ENCODE data around the gene EPN1.

EPN1 gene

GRCh38 chr19:55663846-55664536 lies 11.0 kb upstream of the EPN1 start:
- H3K27ac ChIP-seq (ENCODE audit: low read depth, low read length, poor library complexity, severe bottlenecking), result no peak overlapping the region
- no peaks in the 10 kb centered on the region for H3K9me3 ChIP-seq (ENCODE audit: low read length)
- H3K9me2 ChIP-seq (ENCODE audit: low read depth, low read length), result no peaks in the 10 kb centered on the region
- peaks cover 3% of the 10 kb centered on the region for H3K4me1 ChIP-seq (ENCODE audit: insufficient read depth, low read length, severe bottlenecking)
- peaks cover 16% of the 10 kb centered on the region for H3K79me2 ChIP-seq (ENCODE audit: insufficient read depth, low read length)
- H4K20me1 ChIP-seq (ENCODE audit: insufficient read depth, low read length), result no peaks in the 10 kb centered on the region
- no peak overlapping the region for H3K4me3 ChIP-seq (ENCODE audit: low read depth, low read length, poor library complexity, severe bottlenecking)
- peaks cover 98% of the 10 kb centered on the region for H3K36me3 ChIP-seq (ENCODE audit: insufficient read depth, low read length)
- no peak overlapping the region for H3K9ac ChIP-seq (ENCODE audit: low read length)
- TF ChIP-seq CTCF (IDR thresholded peaks at IDR 0.05; ENCODE audit: low read length) (no peak), EZH2 (IDR thresholded peaks at IDR 0.05; ENCODE audit: borderline replicate concordance, low read length) (no peak)
- no peak overlapping the region for H2AFZ ChIP-seq (ENCODE audit: low read length)
- H3K27me3 ChIP-seq (ENCODE audit: insufficient read depth, low read length), result no peaks in the 10 kb centered on the region
- no peak overlapping the region for H3K4me2 ChIP-seq (ENCODE audit: low read length)
- H3F3A ChIP-seq (ENCODE audit: insufficient read depth, low read length), result no peaks in the 10 kb centered on the region

- Histone ChIP-seq H3K9ac (ENCODE audit: low read length) (no peak overlapping the region), H3K27me3 (ENCODE audit: insufficient read depth, low read length) (no peaks in the 10 kb centered on the region), H3K4me1 (ENCODE audit: insufficient read depth, low read length, severe bottlenecking) (peaks cover 6% of the 10 kb centered on the region), H3K4me2 (ENCODE audit: low read length) (no peak overlapping the region), H3K79me2 (ENCODE audit: insufficient read depth, low read length) (no peaks in the 10 kb centered on the region), H4K20me1 (ENCODE audit: insufficient read depth, low read length) (no peaks in the 10 kb centered on the region), H3F3A (ENCODE audit: insufficient read depth, low read length) (no peaks in the 10 kb centered on the region), H3K4me3 (ENCODE audit: low read depth, low read length, poor library complexity, severe bottlenecking) (no peak overlapping the region), H3K27ac (ENCODE audit: low read depth, low read length, poor library complexity, severe bottlenecking) (no peak overlapping the region), H2AFZ (ENCODE audit: low read length) (no peak overlapping the region), H3K9me2 (ENCODE audit: low read depth, low read length) (no peaks in the 10 kb centered on the region), H3K9me3 (ENCODE audit: low read length) (no peaks in the 10 kb centered on the region), H3K36me3 (ENCODE audit: insufficient read depth, low read length) (peaks cover 98% of the 10 kb centered on the region)
- no peak for TF ChIP-seq CTCF (IDR thresholded peaks at IDR 0.05; ENCODE audit: low read length)
- no peak for TF ChIP-seq EZH2 (IDR thresholded peaks at IDR 0.05; ENCODE audit: borderline replicate concordance, low read length)
Observed at GRCh38 chr19:55666343-55667005, 8.6 kb upstream of the EPN1 start.

- TF ChIP-seq EZH2 (IDR thresholded peaks at IDR 0.05; ENCODE audit: borderline replicate concordance, low read length) (no peak), CTCF (IDR thresholded peaks at IDR 0.05; ENCODE audit: low read length) (no peak)
- Histone ChIP-seq H3F3A (ENCODE audit: insufficient read depth, low read length) (no peaks in the 10 kb centered on the region), H3K4me2 (ENCODE audit: low read length) (no peak overlapping the region)
Observed at GRCh38 chr19:55667006-55667381, 8.0 kb upstream of the EPN1 start.

More at GRCh38 chr19:55667006-55667381, 8.0 kb upstream of the EPN1 start:
- no peak overlapping the region for H2AFZ ChIP-seq (ENCODE audit: low read length)
- no peaks in the 10 kb centered on the region for H3K9me3 ChIP-seq (ENCODE audit: low read length)
- no peak overlapping the region for H3K27ac ChIP-seq (ENCODE audit: low read depth, low read length, poor library complexity, severe bottlenecking)
- H3K4me3 ChIP-seq (ENCODE audit: low read depth, low read length, poor library complexity, severe bottlenecking), result no peak overlapping the region
- H3K36me3 ChIP-seq (ENCODE audit: insufficient read depth, low read length), result peaks cover 98% of the 10 kb centered on the region
- H3K9ac ChIP-seq (ENCODE audit: low read length), result no peak overlapping the region
- H4K20me1 ChIP-seq (ENCODE audit: insufficient read depth, low read length), result no peaks in the 10 kb centered on the region
- peaks cover 8% of the 10 kb centered on the region for H3K4me1 ChIP-seq (ENCODE audit: insufficient read depth, low read length, severe bottlenecking)
- no peaks in the 10 kb centered on the region for H3K9me2 ChIP-seq (ENCODE audit: low read depth, low read length)
- no peaks in the 10 kb centered on the region for H3K79me2 ChIP-seq (ENCODE audit: insufficient read depth, low read length)
- no peaks in the 10 kb centered on the region for H3K27me3 ChIP-seq (ENCODE audit: insufficient read depth, low read length)

All from OCI-LY1 (cell line).